Tibial nerve (tissue), 4 donors: ENCODE data around the gene GPC5.

Experiments
- CTCF ChIP-seq, 5 experiments: fragments of 200-600 bp in 3 of 5; fragments of 450-650 bp in 2 of 5; sonication (generic) in 3 of 5; IDR thresholded peaks; one replicate each; pipeline ENCODE4 v1.5.1; 2016 to 2019; ENCODE audit warnings: antibody characterized with exemption in 5 of 5, mild to moderate bottlenecking in 3 of 5, moderate library complexity in 2 of 5
- EP300 ChIP-seq, 2 donors: sonication (generic); formaldehyde crosslinking; IDR thresholded peaks; one replicate each; pipeline ENCODE4 v1.6.1; 2017; ENCODE audit warnings: antibody characterized with exemption in 2 of 2, mild to moderate bottlenecking in 1 of 2

- TF ChIP-seq EP300 (IDR thresholded peaks at IDR 0.05) (no peak), CTCF (IDR thresholded peaks at IDR 0.05) (no peak)
Measured at GRCh38 chr13:92317066-92317465, 918.6 kb downstream of the GPC5 start.
